ENCODE data around the gene THAP7. TPM values are rescaled to one million over a fixed set of nuclear protein-coding genes. Genes with fewer than 3 reads are reported as not detected.

The THAP7 gene
- total RNA-seq, 1 experiment from 2014 or later: 24.9 TPM

- Mint-ChIP-seq H3K4me3 (ENCODE audit: unreplicated experiment) (peak overlapping the region; percentile 71), H3K27ac (ENCODE audit: low read depth, unreplicated experiment) (no peak overlapping the region), H3K36me3 (ENCODE audit: insufficient read depth, unreplicated experiment) (peaks cover 15% of the 10 kb centered on the region), H3K9me3 (ENCODE audit: unreplicated experiment) (no peaks in the 10 kb centered on the region), H3K27me3 (ENCODE audit: insufficient read depth, unreplicated experiment) (no peaks in the 10 kb centered on the region), H3K4me1 (ENCODE audit: insufficient read depth, unreplicated experiment) (peaks cover 15% of the 10 kb centered on the region)
- ChIA-PET POLR2A (interaction anchor here (1.0 to 3.5 kb wide), 5 partner anchors 25 to 151 kb away, joined by 3 to 9 read pairs (median 5); partner anchors contain the start of gene LZTR1), CTCF (interaction anchor here (0.6 to 2.8 kb wide), 7 partner anchors 29 to 607 kb away, joined by 3 to 11 read pairs (median 3); no protein-coding TSS in a partner anchor)
- no peak for TF ChIP-seq CTCF (IDR thresholded peaks at IDR 0.05; ENCODE audit: unreplicated experiment)
- peak; percentile 41 for DNase-seq (ENCODE audit: unreplicated experiment)
- intact Hi-C loops (cut with micrococcal nuclease): no loop called here
- no TSS peak for BruUV-seq (replicated peaks)
These were observed 44.1 kb downstream of the THAP7 start for GRCh38 chr22:20957683-20958431.

- ChIA-PET CTCF (interaction anchor here (0.6 to 1.1 kb wide), 4 partner anchors 29 to 425 kb away, joined by 3 to 4 read pairs (median 3); no protein-coding TSS in a partner anchor), POLR2A (interaction anchor here (0.6 to 3.5 kb wide), 7 partner anchors 25 to 152 kb away, joined by 3 to 9 read pairs (median 3); partner anchors contain the start of gene LZTR1)
- H3K4me3 Mint-ChIP-seq (ENCODE audit: unreplicated experiment): peak overlapping the region; percentile 71
- H3K27ac Mint-ChIP-seq (ENCODE audit: low read depth, unreplicated experiment): no peak overlapping the region
- BruUV-seq (replicated peaks): no TSS peak
- no peak for TF ChIP-seq CTCF (IDR thresholded peaks at IDR 0.05; ENCODE audit: unreplicated experiment)
- H3K27me3 Mint-ChIP-seq (ENCODE audit: insufficient read depth, unreplicated experiment): no peaks in the 10 kb centered on the region
- peaks cover 22% of the 10 kb centered on the region for H3K36me3 Mint-ChIP-seq (ENCODE audit: insufficient read depth, unreplicated experiment)
- intact Hi-C loops (cut with micrococcal nuclease): no loop called here
- H3K9me3 Mint-ChIP-seq (ENCODE audit: unreplicated experiment): no peaks in the 10 kb centered on the region
- H3K4me1 Mint-ChIP-seq (ENCODE audit: insufficient read depth, unreplicated experiment): peaks cover 15% of the 10 kb centered on the region
- peak; percentile 24 for DNase-seq (ENCODE audit: unreplicated experiment)
These were observed 44.7 kb downstream of the THAP7 start for GRCh38 chr22:20957102-20957682.

- Mint-ChIP-seq H3K4me1 (ENCODE audit: insufficient read depth, unreplicated experiment) (peaks cover 15% of the 10 kb centered on the region), H3K27ac (ENCODE audit: low read depth, unreplicated experiment) (no peak overlapping the region), H3K9me3 (ENCODE audit: unreplicated experiment) (no peaks in the 10 kb centered on the region), H3K36me3 (ENCODE audit: insufficient read depth, unreplicated experiment) (peaks cover 29% of the 10 kb centered on the region), H3K27me3 (ENCODE audit: insufficient read depth, unreplicated experiment) (no peaks in the 10 kb centered on the region), H3K4me3 (ENCODE audit: unreplicated experiment) (peak overlapping the region; percentile 71)
- ChIA-PET POLR2A (interaction anchor here (0.6 to 3.5 kb wide), 9 partner anchors 26 to 153 kb away, joined by 3 to 9 read pairs (median 3); partner anchors contain the start of gene LZTR1), CTCF (interaction anchor here (0.9 to 3.8 kb wide), 4 partner anchors 19 to 71 kb away, joined by 3 to 16 read pairs (median 4); no protein-coding TSS in a partner anchor)
- TF ChIP-seq CTCF (IDR thresholded peaks at IDR 0.05; ENCODE audit: unreplicated experiment): no peak
- DNase-seq (ENCODE audit: unreplicated experiment): peak; percentile 77
- intact Hi-C loops (cut with micrococcal nuclease): no loop called here
- no TSS peak for BruUV-seq (replicated peaks)
These were observed 45.4 kb downstream of the THAP7 start for GRCh38 chr22:20956258-20957101.
